BE2C (cell line): ENCODE measurements around the gene CHIT1.

ENCODE experiments used
- DNase-seq: peaks from one replicate; pipeline ENCODE4 v3.0.0-alpha.2; 2020
- H3K27me3 ChIP-seq: fragments of 250-450 bp; sonication (Bioruptor Pico); 2 replicates; pipeline ENCODE4 v1.5.1; 2020; ENCODE audit warnings: mild to moderate bottlenecking
- H3K36me3 ChIP-seq: fragments of 250-450 bp; sonication (Bioruptor Pico); 2 replicates; pipeline ENCODE4 v1.5.1; 2020; ENCODE audit warnings: mild to moderate bottlenecking
- H3K4me1 ChIP-seq: fragments of 250-450 bp; sonication (Bioruptor Pico); 2 replicates; pipeline ENCODE4 v1.5.1; 2020
- H3K4me3 ChIP-seq: 2 replicates; pipeline ENCODE4 v1.5.1; 2011; ENCODE audit warnings: low read depth, low read length
- H3K9me3 ChIP-seq: fragments of 250-450 bp; sonication (Bioruptor Pico); 2 replicates; pipeline ENCODE4 v1.5.1; 2020
- CTCF ChIP-seq: IDR thresholded peaks from 2 replicates; pipeline ENCODE4 v1.5.1; 2012; ENCODE audit warnings: mild to moderate bottlenecking, low read depth, low read length

CHIT1 gene

GRCh38 chr1:203182387-203182953 is 47.0 kb downstream of the CHIT1 start:
- no peaks in the 10 kb centered on the region for H3K36me3 ChIP-seq
- no peaks in the 10 kb centered on the region for H3K9me3 ChIP-seq
- TF ChIP-seq CTCF, result no peak
- no peak for DNase-seq
- no peak overlapping the region for H3K4me3 ChIP-seq
- H3K27me3 ChIP-seq, result no peaks in the 10 kb centered on the region
- H3K4me1 ChIP-seq, result peaks cover 6% of the 10 kb centered on the region

- Histone ChIP-seq H3K4me3 (no peak overlapping the region), H3K27me3 (no peaks in the 10 kb centered on the region), H3K4me1 (peaks cover 8% of the 10 kb centered on the region), H3K36me3 (no peaks in the 10 kb centered on the region), H3K9me3 (no peaks in the 10 kb centered on the region)
- TF ChIP-seq CTCF, result no peak
- DNase-seq, result no peak
These were observed 47.7 kb downstream of the CHIT1 start for GRCh38 chr1:203181586-203182386.

GRCh38 chr1:203180611-203181330 is 48.7 kb downstream of the CHIT1 start:
- DNase-seq, result no peak
- H3K36me3 ChIP-seq, result no peaks in the 10 kb centered on the region
- H3K9me3 ChIP-seq, result no peaks in the 10 kb centered on the region
- no peaks in the 10 kb centered on the region for H3K27me3 ChIP-seq
- peaks cover 8% of the 10 kb centered on the region for H3K4me1 ChIP-seq
- no peak for TF ChIP-seq CTCF
- no peak overlapping the region for H3K4me3 ChIP-seq

- Histone ChIP-seq H3K36me3 (no peaks in the 10 kb centered on the region), H3K4me3 (no peak overlapping the region), H3K27me3 (no peaks in the 10 kb centered on the region), H3K9me3 (no peaks in the 10 kb centered on the region), H3K4me1 (peaks cover 8% of the 10 kb centered on the region)
- no peak for DNase-seq
- no peak for TF ChIP-seq CTCF
These were observed 49.8 kb downstream of the CHIT1 start for GRCh38 chr1:203179667-203180005.

GRCh38 chr1:203178821-203179666 is 50.4 kb downstream of the CHIT1 start:
- H3K36me3 ChIP-seq, result no peaks in the 10 kb centered on the region
- no peaks in the 10 kb centered on the region for H3K9me3 ChIP-seq
- H3K4me1 ChIP-seq, result peaks cover 8% of the 10 kb centered on the region
- H3K27me3 ChIP-seq, result no peaks in the 10 kb centered on the region
- no peak for DNase-seq
- TF ChIP-seq CTCF, result no peak
- H3K4me3 ChIP-seq, result no peak overlapping the region
